Kidney (tissue), 14 donors: ENCODE data around the gene ATP13A1. TPM values are rescaled to one million over a fixed set of nuclear protein-coding genes. Genes with fewer than 3 reads are reported as not detected.
A peak's percentile ranks its signal among the peaks of the same experiment; 100 is the strongest.

Experiments used
- DNase-seq, 5 donors: peaks; one replicate each; pipeline ENCODE4 v3.0.0-alpha.2; 2013 to 2020
- FAIRE-seq: peaks from 2 replicates; lab custom pipeline; 2012; peaks lifted over from hg19 to GRCh38; lab: Jason Lieb, UNC
- H3K27ac ChIP-seq, 2 donors: one replicate each; pipeline ENCODE4 v1.7.0; 2013; ENCODE audit warnings: low read depth in 2 of 2, low read length in 2 of 2, inconsistent platforms in 1 of 2
- H3K27me3 ChIP-seq: one replicate; pipeline ENCODE4 v1.7.1; 2013; ENCODE audit warnings: low read length, inconsistent platforms; ENCODE audit not compliant: control insufficient read depth, insufficient read depth
- H3K36me3 ChIP-seq, 3 donors: one replicate each; pipeline versions ENCODE4 v1.7.0 to v1.7.1; 2013; ENCODE audit warnings: low read length in 3 of 3, control low read depth in 1 of 3, inconsistent platforms in 1 of 3; ENCODE audit not compliant: insufficient read depth in 3 of 3, control insufficient read depth in 2 of 3
- H3K4me1 ChIP-seq, 3 donors: one replicate each; pipeline versions ENCODE4 v1.7.0 to v1.7.1; 2013; ENCODE audit warnings: low read length in 3 of 3, inconsistent platforms in 1 of 3, low read depth in 1 of 3; ENCODE audit not compliant: control insufficient read depth in 2 of 3, insufficient read depth in 2 of 3
- H3K4me3 ChIP-seq, 3 donors: one replicate each; pipeline versions ENCODE4 v1.7.0 to v1.8.1; 2013; ENCODE audit warnings: low read length in 3 of 3, control low read depth in 1 of 3, inconsistent platforms in 1 of 3
- H3K9ac ChIP-seq, 3 donors: one replicate each; pipeline versions ENCODE4 v1.7.0 to v1.7.1; 2013; ENCODE audit warnings: low read length in 3 of 3, control low read depth in 1 of 3, inconsistent platforms in 1 of 3
- H3K9me3 ChIP-seq, 3 donors: one replicate each; pipeline versions ENCODE4 v1.7.0 to v1.7.1; 2013; ENCODE audit warnings: low read length in 3 of 3, control low read depth in 1 of 3, inconsistent platforms in 1 of 3; ENCODE audit not compliant: control insufficient read depth in 2 of 3, insufficient read depth in 1 of 3
- CTCF ChIP-seq: IDR thresholded peaks from 3 replicates; pipeline ENCODE4 v1.5.1; 2012; ENCODE audit warnings: mild to moderate bottlenecking, moderate library complexity, borderline replicate concordance; ENCODE audit not compliant: insufficient read depth; ENCODE audit errors: extremely low read depth
- intact Hi-C: fragments of 100-400 bp; cut with DNase I; formaldehyde crosslinking; loops from one replicate; pipeline ENCODE4 v1.11.1; 2022
- polyA plus RNA-seq: library from polyadenylated mRNA; stranded (reverse); fragments of 350-450 nt; fragmentation: Illumina TruSeq; extraction: RNeasy Lipid Tissue Mini Kit (QIAGEN cat#74804); gene quantifications from one replicate; pipeline ENCODE4 v1.2.3, GENCODE V29; 2014; ENCODE audit warnings: low read depth, low replicate concordance; ENCODE audit not compliant: insufficient read depth
- total RNA-seq: library from RNA; stranded (reverse); fragmentation: NEBNext Ultra II Directional; extraction: Animal tissue kit (Norgen Biotek cat#: 25700); gene quantifications from one replicate; pipeline ENCODE4 v1.2.1, GENCODE V29; 2021
- donor health status: control.
- donor health status: control.
- donor health status: control.
- donor health status: control.
- donor health status: control.
- donor health status: DM: yes; HTN: yes; CAD: no.
- donor health status: Normal renal cell carcinoma (clear cell type).

The ATP13A1 gene
- total and polyA plus RNA-seq, 2 donors from 2014 or later: 30.1 to 78.1 TPM

GRCh38 chr19:19661675-19662251 lies 1.7 kb downstream of the ATP13A1 start:
- peak overlapping the region in 1 of 3 donors; percentile 92 for H3K4me3 ChIP-seq
- H3K27me3 ChIP-seq: no peaks in the 10 kb centered on the region
- intact Hi-C loops: no loop called here
- no peak for TF ChIP-seq CTCF
- FAIRE-seq (no peak), DNase-seq (peak in 2 of 5 donors; percentile 37 to 72)
- peaks cover 0 to 17% (median 7%) of the 10 kb centered on the region in 3 donors for H3K4me1 ChIP-seq
- H3K36me3 ChIP-seq: peaks cover 0 to 18% (median 9%) of the 10 kb centered on the region in 3 donors
- no peak overlapping the region for H3K27ac ChIP-seq
- H3K9me3 ChIP-seq: no peaks in the 10 kb centered on the region
- H3K9ac ChIP-seq: no peak overlapping the region

- Histone ChIP-seq H3K36me3 (peaks cover 0 to 23% (median 15%) of the 10 kb centered on the region in 3 donors), H3K4me1 (peaks cover 0 to 17% (median 7%) of the 10 kb centered on the region in 3 donors), H3K4me3 (no peak overlapping the region), H3K27ac (no peak overlapping the region), H3K27me3 (no peaks in the 10 kb centered on the region), H3K9ac (no peak overlapping the region), H3K9me3 (no peaks in the 10 kb centered on the region)
- no peak for TF ChIP-seq CTCF
- intact Hi-C loops: no loop called here
- FAIRE-seq: no peak
- DNase-seq: peak in 2 of 5 donors; percentile 42 to 74
Measured at GRCh38 chr19:19661141-19661674, 2.3 kb downstream of the ATP13A1 start.

GRCh38 chr19:19659646-19660245 lies 3.7 kb downstream of the ATP13A1 start:
- intact Hi-C loops: no loop called here
- Histone ChIP-seq H3K27ac (no peak overlapping the region), H3K36me3 (peaks cover 0 to 38% (median 27%) of the 10 kb centered on the region in 3 donors), H3K9me3 (no peaks in the 10 kb centered on the region), H3K4me3 (no peak overlapping the region), H3K4me1 (peaks cover 0 to 17% (median 7%) of the 10 kb centered on the region in 3 donors), H3K27me3 (no peaks in the 10 kb centered on the region), H3K9ac (no peak overlapping the region)
- TF ChIP-seq CTCF: no peak
- DNase-seq (peak in 2 of 5 donors; percentile 31 to 56), FAIRE-seq (no peak)
